ENCODE data around the gene TMUB2. TPM values are rescaled to one million over a fixed set of nuclear protein-coding genes. Genes with fewer than 3 reads are reported as not detected.

TMUB2 gene
- total RNA-seq, 2 donors from 2014 or later, result 42.9 to 67.2 TPM

GRCh38 chr17:44213403-44214229, 26.8 kb downstream of the TMUB2 start:
- Histone ChIP-seq H3K27me3 (replicated peaks; ENCODE audit: insufficient read depth) (no peaks in the 10 kb centered on the region), H3K9me3 (no peaks in the 10 kb centered on the region), H3K36me3 (peaks cover 10 to 23% of the 10 kb centered on the region in 2 donors), H3K4me1 (replicated peaks) (no peaks in the 10 kb centered on the region), H3K27ac (no peak overlapping the region), H3K4me3 (no peak overlapping the region)
- TF ChIP-seq POLR2AphosphoS5 (IDR thresholded peaks at IDR 0.05) (no peak), POLR2A (IDR thresholded peaks at IDR 0.05) (no peak), CTCF (IDR thresholded peaks at IDR 0.05) (no peak)
- no peak for DNase-seq (ENCODE audit: low spot score)
- WGBS, result 81% methylated on average over 15 of the region's 15 CpGs
- intact Hi-C loops (cut with DNase I), result loop anchor here (5.0 kb wide), 1 partner anchor 134 kb away; the partner anchor contains the start of gene GRN

DNA sequence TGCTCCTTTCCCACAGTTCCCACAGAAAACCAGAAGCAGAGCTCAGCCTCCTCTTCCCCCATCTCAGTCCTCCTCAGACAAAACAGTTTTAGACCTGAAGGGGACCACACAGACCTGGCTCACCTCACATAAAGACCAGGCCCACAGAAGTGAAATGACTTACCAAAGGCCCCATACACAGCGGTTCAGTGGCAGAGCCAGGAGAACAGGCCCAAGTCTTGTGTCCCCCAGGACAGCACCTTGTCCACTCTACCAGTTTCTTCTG, 27.4 kb downstream of the TMUB2 start:
- no peak overlapping the region for H3K4me3 ChIP-seq
- no peaks in the 10 kb centered on the region for H3K27me3 ChIP-seq (replicated peaks; ENCODE audit: insufficient read depth)
- TF ChIP-seq POLR2A (IDR thresholded peaks at IDR 0.05) (no peak), CTCF (IDR thresholded peaks at IDR 0.05) (no peak), POLR2AphosphoS5 (IDR thresholded peaks at IDR 0.05) (no peak)
- no peak overlapping the region for H3K27ac ChIP-seq
- 95% methylated on average over 1 of the region's 1 CpG for WGBS
- H3K9me3 ChIP-seq, result no peaks in the 10 kb centered on the region
- DNase-seq (ENCODE audit: low spot score), result no peak
- H3K4me1 ChIP-seq (replicated peaks), result no peaks in the 10 kb centered on the region
- intact Hi-C loops (cut with DNase I), result loop anchor here (5.0 kb wide), 1 partner anchor 133 kb away; the partner anchor contains the start of gene GRN
- H3K36me3 ChIP-seq, result peaks cover 10 to 23% of the 10 kb centered on the region in 2 donors

DNA sequence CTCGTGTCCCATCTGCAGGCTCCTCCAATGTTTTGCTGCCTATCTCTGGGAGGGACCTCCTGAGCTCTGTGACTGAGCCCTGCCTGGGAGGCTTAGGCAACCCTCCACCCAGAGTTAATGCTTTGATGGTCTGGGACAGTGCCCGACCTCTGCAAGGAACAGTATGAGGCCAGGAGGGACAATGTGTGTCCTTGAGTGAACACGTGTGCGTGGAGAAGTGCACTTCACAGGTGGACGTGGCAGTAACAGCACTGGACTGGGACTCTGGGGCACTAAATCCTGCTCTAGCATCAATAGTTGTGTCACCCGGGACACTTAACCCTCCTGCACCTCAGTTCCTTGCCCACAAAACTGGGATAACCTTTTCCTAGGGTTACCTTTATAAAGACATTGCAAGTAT, 28.1 kb downstream of the TMUB2 start:
- WGBS, result 90% methylated on average over 6 of the region's 6 CpGs
- Histone ChIP-seq H3K4me3 (no peak overlapping the region), H3K36me3 (peaks cover 10 to 23% of the 10 kb centered on the region in 2 donors), H3K27me3 (replicated peaks; ENCODE audit: insufficient read depth) (no peaks in the 10 kb centered on the region), H3K9me3 (no peaks in the 10 kb centered on the region), H3K27ac (no peak overlapping the region), H3K4me1 (replicated peaks) (no peaks in the 10 kb centered on the region)
- TF ChIP-seq POLR2AphosphoS5 (IDR thresholded peaks at IDR 0.05), result no peak
- TF ChIP-seq POLR2A (IDR thresholded peaks at IDR 0.05), result no peak
- no peak for TF ChIP-seq CTCF (IDR thresholded peaks at IDR 0.05)
- no peak for DNase-seq (ENCODE audit: low spot score)
- intact Hi-C loops (cut with DNase I), result loop anchor here (5.0 kb wide), 1 partner anchor 132 kb away; the partner anchor contains the start of gene GRN

GRCh38 chr17:44216173-44216572, 29.4 kb downstream of the TMUB2 start:
- H3K9me3 ChIP-seq, result no peaks in the 10 kb centered on the region
- H3K36me3 ChIP-seq, result peaks cover 10 to 23% of the 10 kb centered on the region in 2 donors
- TF ChIP-seq CTCF (IDR thresholded peaks at IDR 0.05) (no peak), POLR2A (IDR thresholded peaks at IDR 0.05) (no peak), POLR2AphosphoS5 (IDR thresholded peaks at IDR 0.05) (no peak)
- 81% methylated on average over 5 of the region's 5 CpGs for WGBS
- H3K27me3 ChIP-seq (replicated peaks; ENCODE audit: insufficient read depth), result no peaks in the 10 kb centered on the region
- no peak overlapping the region for H3K27ac ChIP-seq
- intact Hi-C loops (cut with DNase I), result no loop called here
- no peaks in the 10 kb centered on the region for H3K4me1 ChIP-seq (replicated peaks)
- no peak for DNase-seq (ENCODE audit: low spot score)
- H3K4me3 ChIP-seq, result no peak overlapping the region

- intact Hi-C loops (cut with DNase I), result no loop called here
- H3K27ac ChIP-seq, result no peak overlapping the region
- H3K27me3 ChIP-seq (replicated peaks; ENCODE audit: insufficient read depth), result no peaks in the 10 kb centered on the region
- no peak for DNase-seq (ENCODE audit: low spot score)
- peaks cover 10 to 23% of the 10 kb centered on the region in 2 donors for H3K36me3 ChIP-seq
- H3K4me3 ChIP-seq, result no peak overlapping the region
- no peaks in the 10 kb centered on the region for H3K9me3 ChIP-seq
- 72% methylated on average over 5 of the region's 5 CpGs for WGBS
- no peaks in the 10 kb centered on the region for H3K4me1 ChIP-seq (replicated peaks)
- TF ChIP-seq POLR2A (IDR thresholded peaks at IDR 0.05), result no peak
- no peak for TF ChIP-seq POLR2AphosphoS5 (IDR thresholded peaks at IDR 0.05)
- no peak for TF ChIP-seq CTCF (IDR thresholded peaks at IDR 0.05)
Observed at GRCh38 chr17:44216694-44217093, 29.9 kb downstream of the TMUB2 start.
